SK-N-SH (cell line): ENCODE data around the gene NMBR. TPM values are rescaled to one million over a fixed set of nuclear protein-coding genes. Genes with fewer than 3 reads are reported as not detected.
"Not testable (repeated sequence)": the region's sequence is repeated elsewhere in the genome, so short reads cannot be mapped to it uniquely, and the experiment has no call there.

Experiments used
- CTCF ChIA-PET: fragments of 300-600, 350-600 bp; formaldehyde crosslinking; extraction: SDS; loops from one replicate; lab custom pipeline; 2021; lab: Yijun Ruan, JAX
- POLR2A ChIA-PET: fragments of 350-600 bp; sonication (Branson Sonifier 250); formaldehyde crosslinking; extraction: SDS; loops from one replicate; lab custom pipeline; 2020; ENCODE audit warnings: antibody characterized with exemption, inconsistent platforms; lab: Yijun Ruan, JAX
- DNase-seq: peaks from one replicate; pipeline ENCODE4 v3.0.0; 2012
- H2AFZ ChIP-seq: fragments of 200-600 bp; sonication (generic); 2 replicates; pipeline ENCODE4 v1.8.1; 2016; ENCODE audit warnings: antibody characterized with exemption, mild to moderate bottlenecking, low read depth
- H3F3A ChIP-seq: fragments of 200-600 bp; sonication (generic); replicated peaks from 2 replicates; pipeline ENCODE3; 2016; ENCODE audit warnings: antibody characterized with exemption, mild to moderate bottlenecking; ENCODE audit not compliant: insufficient read depth
- H3K27ac ChIP-seq, 2 experiments: fragments of 200-500 bp in 1 of 2; fragments of 200-600 bp in 1 of 2; sonication (Bioruptor generic) in 1 of 2; sonication (generic), shearing (Covaris generic) in 1 of 2; 2 replicates each; pipeline versions ENCODE4 v1.5.1 to v1.6.1; 2014 to 2016; ENCODE audit warnings: low read depth in 2 of 2, inconsistent platforms in 1 of 2, low read length in 1 of 2, mild to moderate bottlenecking in 1 of 2, mixed read lengths in 1 of 2
- H3K27me3 ChIP-seq: fragments of 200-600 bp; sonication (generic), shearing (Covaris generic); 2 replicates; pipeline ENCODE4 v1.6.1; 2016; ENCODE audit warnings: mixed run types; ENCODE audit not compliant: insufficient read depth
- H3K36me3 ChIP-seq, 2 experiments: fragments of 200-500 bp in 1 of 2; fragments of 200-600 bp in 1 of 2; sonication (Bioruptor generic) in 1 of 2; sonication (generic) in 1 of 2; replicated peaks in 1 of 2; 2 replicates each; pipeline versions ENCODE3 to v1.5.1; 2014 to 2016; ENCODE audit warnings: low read length in 1 of 2, mild to moderate bottlenecking in 1 of 2; ENCODE audit not compliant: insufficient read depth in 2 of 2, control insufficient read depth in 1 of 2
- H3K4me1 ChIP-seq, 2 experiments: fragments of 200-500 bp in 1 of 2; fragments of 200-600 bp in 1 of 2; sonication (Bioruptor generic) in 1 of 2; sonication (generic), shearing (Covaris generic) in 1 of 2; 2 replicates each; pipeline versions ENCODE4 v1.5.1 to v1.6.1; 2014 to 2016; ENCODE audit warnings: low read depth in 1 of 2, low read length in 1 of 2, mixed run types in 1 of 2; ENCODE audit not compliant: insufficient read depth in 2 of 2, control insufficient read depth in 1 of 2
- H3K4me2 ChIP-seq: fragments of 200-600 bp; sonication (generic), shearing (Covaris generic); 2 replicates; pipeline ENCODE4 v1.6.1; 2017; ENCODE audit warnings: mixed run types
- H3K4me3 ChIP-seq, 2 experiments: fragments of 200-500 bp in 1 of 2; fragments of 200-600 bp in 1 of 2; sonication (Bioruptor generic) in 1 of 2; sonication (generic), shearing (Covaris generic) in 1 of 2; 2 replicates each; pipeline versions ENCODE4 v1.5.1 to v1.8.1; 2014 to 2016; ENCODE audit warnings: low read depth in 2 of 2, inconsistent platforms in 1 of 2, low read length in 1 of 2, mild to moderate bottlenecking in 1 of 2, mixed read lengths in 1 of 2, moderate library complexity in 1 of 2
- H3K79me2 ChIP-seq: fragments of 200-600 bp; sonication (generic); 2 replicates; pipeline ENCODE4 v1.8.1; 2017; ENCODE audit warnings: mild to moderate bottlenecking; ENCODE audit not compliant: insufficient read depth
- H3K9ac ChIP-seq: fragments of 200-600 bp; sonication (generic); 2 replicates; pipeline ENCODE4 v1.6.1; 2017; ENCODE audit warnings: mixed run types
- H3K9me2 ChIP-seq: fragments of 200-600 bp; sonication (generic); 2 replicates; pipeline ENCODE4 v1.6.1; 2017; ENCODE audit warnings: mixed run types
- H3K9me3 ChIP-seq: fragments of 200-600 bp; sonication (generic); 2 replicates; pipeline ENCODE4 v1.6.1; 2017; ENCODE audit warnings: mixed run types, mild to moderate bottlenecking, moderate library complexity
- H4K20me1 ChIP-seq: fragments of 200-600 bp; sonication (generic); 2 replicates; pipeline ENCODE4 v1.6.1; 2017; ENCODE audit warnings: mild to moderate bottlenecking, mixed run types; ENCODE audit not compliant: insufficient read depth
- GABPA ChIP-seq: IDR thresholded peaks from 2 replicates; pipeline ENCODE4 v1.4.0; 2012; ENCODE audit warnings: low read depth, mild to moderate bottlenecking
- JUND ChIP-seq: IDR thresholded peaks from 2 replicates; pipeline ENCODE4 v1.4.0; 2012
- MXI1 ChIP-seq: IDR thresholded peaks from 2 replicates; pipeline ENCODE4 v1.6.1; 2012; ENCODE audit warnings: mild to moderate bottlenecking, low read depth, low read length, improper control_type of control experiment
- POLR2AphosphoS5 ChIP-seq: IDR thresholded peaks from 2 replicates; pipeline ENCODE4 v1.6.1; 2012; ENCODE audit warnings: low read depth, low read length
- RAD21 ChIP-seq: IDR thresholded peaks from 2 replicates; pipeline ENCODE4 v1.6.1; 2012; ENCODE audit warnings: mild to moderate bottlenecking, low read length
- RCOR1 ChIP-seq: fragments of 150-350 bp; IDR thresholded peaks from 2 replicates; pipeline ENCODE4 v1.6.1; 2017; ENCODE audit warnings: antibody characterized with exemption, low read length
- SMC3 ChIP-seq: IDR thresholded peaks from 2 replicates; pipeline ENCODE4 v1.6.1; 2012; ENCODE audit warnings: low read depth, low read length, improper control_type of control experiment
- YY1 ChIP-seq: IDR thresholded peaks from 2 replicates; pipeline ENCODE4 v1.4.0; 2012; ENCODE audit warnings: low read depth, mild to moderate bottlenecking
- WGBS: methylation state at CpG from one replicate; pipeline ENCODE4 v1.1.6; 2017; ENCODE audit warnings: low lambda C conversion rate; 5-methylcytosine and 5-hydroxymethylcytosine counted together
- polyA plus RNA-seq, 3 experiments: library from polyadenylated mRNA; depleted of rRNA; stranded (reverse); fragments of >200 nt; gene quantifications; 2 replicates each; pipeline ENCODE4 v1.2.3, GENCODE V29; 2012
- TF ChIP-seq, protein P1 (sequence below): fragments of 150-350 bp; IDR thresholded peaks from 2 replicates; pipeline ENCODE4 v1.6.1; 2017; ENCODE audit warnings: antibody characterized with exemption, low read length, low read depth, borderline replicate concordance
- TF ChIP-seq, protein P2 (sequence below): IDR thresholded peaks from 2 replicates; pipeline ENCODE4; 2012
- TF ChIP-seq, protein P3 (sequence below): IDR thresholded peaks from 2 replicates; pipeline ENCODE4 v1.4.0; 2012; ENCODE audit warnings: low read depth, borderline replicate concordance
- TF ChIP-seq, protein P4 (sequence below): IDR thresholded peaks from 2 replicates; pipeline ENCODE4 v1.4.0; 2012; ENCODE audit warnings: low read depth
- TF ChIP-seq, protein P5 (sequence below): fragments of 150-350 bp; IDR thresholded peaks from 2 replicates; pipeline ENCODE4 v1.6.1; 2016; ENCODE audit warnings: mild to moderate bottlenecking, low read depth, low read length

Gene NMBR
- polyA plus RNA-seq, 1 of the 3 experiments (the other 2 are of a cell fraction): not detected

DNA sequence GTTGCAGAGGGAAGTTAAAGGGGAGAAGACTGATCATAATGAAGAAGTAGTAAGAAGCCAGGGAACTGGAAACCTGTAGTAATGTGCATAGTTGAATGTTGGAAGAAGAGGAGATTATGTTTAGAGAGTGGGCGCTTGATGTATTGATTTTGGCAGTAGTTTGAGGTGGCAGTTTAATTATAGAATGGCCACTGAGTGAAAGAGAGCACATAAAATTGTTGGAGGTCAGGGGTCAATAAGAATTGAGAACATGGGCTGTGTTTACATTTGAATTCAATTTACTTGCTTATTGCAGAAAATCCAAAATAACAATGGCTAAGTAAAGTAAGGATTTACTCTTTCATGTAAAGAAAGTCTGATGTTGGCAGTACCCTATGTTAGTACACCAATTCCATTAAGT, 15.9 kb upstream of the NMBR start:
- no peak for DNase-seq
- Histone ChIP-seq H3K4me2 (no peak overlapping the region), H3K4me3 (no peak overlapping the region), H2AFZ (no peak overlapping the region), H3K27me3 (no peaks in the 10 kb centered on the region), H3K9ac (no peak overlapping the region), H3K4me1 (no peaks in the 10 kb centered on the region; a peak in 2 of 4 replicates), H3K9me3 (no peaks in the 10 kb centered on the region), H3K27ac (no peak overlapping the region), H3K36me3 (peaks cover 17 to 28% of the 10 kb centered on the region in 2 experiments), H3K9me2 (no peaks in the 10 kb centered on the region), H3K79me2 (peaks cover 98% of the 10 kb centered on the region), H3F3A (peaks cover 12% of the 10 kb centered on the region), H4K20me1 (0 out of 2 replicates have a peak, but pooled peaks cover 20% of the 10 kb centered on the region)
- ChIA-PET POLR2A (no interaction called here), CTCF (no interaction called here)
- WGBS: 100% methylated on average over 1 of the region's 1 CpG
- TF ChIP-seq SMC3 (no peak), GABPA (no peak), YY1 (no peak), JUND (no peak), RCOR1 (no peak), MXI1 (no peak), POLR2AphosphoS5 (no peak), RAD21 (no peak)
- TF ChIP-seq, protein P1, sequence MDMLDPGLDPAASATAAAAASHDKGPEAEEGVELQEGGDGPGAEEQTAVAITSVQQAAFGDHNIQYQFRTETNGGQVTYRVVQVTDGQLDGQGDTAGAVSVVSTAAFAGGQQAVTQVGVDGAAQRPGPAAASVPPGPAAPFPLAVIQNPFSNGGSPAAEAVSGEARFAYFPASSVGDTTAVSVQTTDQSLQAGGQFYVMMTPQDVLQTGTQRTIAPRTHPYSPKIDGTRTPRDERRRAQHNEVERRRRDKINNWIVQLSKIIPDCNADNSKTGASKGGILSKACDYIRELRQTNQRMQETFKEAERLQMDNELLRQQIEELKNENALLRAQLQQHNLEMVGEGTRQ: no peak
- TF ChIP-seq, protein P2, sequence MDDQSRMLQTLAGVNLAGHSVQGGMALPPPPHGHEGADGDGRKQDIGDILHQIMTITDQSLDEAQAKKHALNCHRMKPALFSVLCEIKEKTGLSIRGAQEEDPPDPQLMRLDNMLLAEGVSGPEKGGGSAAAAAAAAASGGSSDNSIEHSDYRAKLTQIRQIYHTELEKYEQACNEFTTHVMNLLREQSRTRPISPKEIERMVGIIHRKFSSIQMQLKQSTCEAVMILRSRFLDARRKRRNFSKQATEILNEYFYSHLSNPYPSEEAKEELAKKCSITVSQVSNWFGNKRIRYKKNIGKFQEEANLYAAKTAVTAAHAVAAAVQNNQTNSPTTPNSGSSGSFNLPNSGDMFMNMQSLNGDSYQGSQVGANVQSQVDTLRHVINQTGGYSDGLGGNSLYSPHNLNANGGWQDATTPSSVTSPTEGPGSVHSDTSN: no peak
- TF ChIP-seq, protein P3, sequence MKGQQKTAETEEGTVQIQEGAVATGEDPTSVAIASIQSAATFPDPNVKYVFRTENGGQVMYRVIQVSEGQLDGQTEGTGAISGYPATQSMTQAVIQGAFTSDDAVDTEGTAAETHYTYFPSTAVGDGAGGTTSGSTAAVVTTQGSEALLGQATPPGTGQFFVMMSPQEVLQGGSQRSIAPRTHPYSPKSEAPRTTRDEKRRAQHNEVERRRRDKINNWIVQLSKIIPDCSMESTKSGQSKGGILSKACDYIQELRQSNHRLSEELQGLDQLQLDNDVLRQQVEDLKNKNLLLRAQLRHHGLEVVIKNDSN: no peak
- TF ChIP-seq, protein P4, sequence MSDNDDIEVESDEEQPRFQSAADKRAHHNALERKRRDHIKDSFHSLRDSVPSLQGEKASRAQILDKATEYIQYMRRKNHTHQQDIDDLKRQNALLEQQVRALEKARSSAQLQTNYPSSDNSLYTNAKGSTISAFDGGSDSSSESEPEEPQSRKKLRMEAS: no peak
- TF ChIP-seq, protein P5, sequence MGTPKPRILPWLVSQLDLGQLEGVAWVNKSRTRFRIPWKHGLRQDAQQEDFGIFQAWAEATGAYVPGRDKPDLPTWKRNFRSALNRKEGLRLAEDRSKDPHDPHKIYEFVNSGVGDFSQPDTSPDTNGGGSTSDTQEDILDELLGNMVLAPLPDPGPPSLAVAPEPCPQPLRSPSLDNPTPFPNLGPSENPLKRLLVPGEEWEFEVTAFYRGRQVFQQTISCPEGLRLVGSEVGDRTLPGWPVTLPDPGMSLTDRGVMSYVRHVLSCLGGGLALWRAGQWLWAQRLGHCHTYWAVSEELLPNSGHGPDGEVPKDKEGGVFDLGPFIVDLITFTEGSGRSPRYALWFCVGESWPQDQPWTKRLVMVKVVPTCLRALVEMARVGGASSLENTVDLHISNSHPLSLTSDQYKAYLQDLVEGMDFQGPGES: no peak

DNA sequence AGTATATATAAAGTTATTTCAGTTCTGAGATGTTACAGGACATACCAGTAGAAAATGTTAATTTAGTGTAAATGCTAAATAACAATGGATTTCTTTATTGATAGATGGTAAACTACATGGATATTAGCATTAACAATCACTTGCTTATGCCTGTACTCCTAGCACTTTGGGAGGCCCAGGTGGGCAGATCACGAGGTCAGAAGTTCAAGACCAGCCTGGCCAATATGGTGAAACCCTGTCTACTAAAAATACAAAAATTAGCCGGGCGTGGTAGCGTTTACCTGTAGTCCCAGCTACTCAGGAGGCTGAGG, 9.8 kb upstream of the NMBR start:
- not testable (repeated sequence) for DNase-seq, H3K4me2 ChIP-seq, H3K9ac ChIP-seq, H2AFZ ChIP-seq, H3K4me3 ChIP-seq, H3K27me3 ChIP-seq, H3K9me3 ChIP-seq, H3K9me2 ChIP-seq, H3K4me1 ChIP-seq
- Histone ChIP-seq H3K79me2 (peaks cover 96% of the 10 kb centered on the region), H3K36me3 (peaks cover 6 to 18% of the 10 kb centered on the region in 2 experiments), H3K27ac (peak overlapping the region in 1 of 2 experiments; percentile 44; a peak in 1 of 4 replicates), H3F3A (peaks cover 37% of the 10 kb centered on the region), H4K20me1 (peaks cover 19% of the 10 kb centered on the region)
- CTCF ChIA-PET: interaction anchor here (0.9 to 5.9 kb wide), 19 partner anchors 9 to 902 kb away, joined by 3 to 40 read pairs (median 4); partner anchors contain the start of genes NMBR and VTA1
- POLR2A ChIA-PET: interaction anchor here (1.2 kb wide), 1 partner anchor 9 kb away, joined by 3 read pairs; the partner anchor contains the start of genes NMBR and VTA1
- WGBS: 82% methylated on average over 4 of the region's 4 CpGs
